ENCODE results near the gene RSRP1.

Gene RSRP1

GRCh38 chr1:25253911-25254310 is 6.7 kb upstream of the RSRP1 start:
- H3K4me1 ChIP-seq (ENCODE audit: insufficient read depth, poor library complexity, severe bottlenecking) = no peaks in the 10 kb centered on the region
- no peaks in the 10 kb centered on the region for H3K27me3 ChIP-seq (ENCODE audit: insufficient read depth, poor library complexity, severe bottlenecking)
- H3K27ac ChIP-seq (ENCODE audit: poor library complexity, severe bottlenecking) = no peak overlapping the region
- no peaks in the 10 kb centered on the region for H3K36me3 ChIP-seq (ENCODE audit: low read depth)
- ATAC-seq (ENCODE audit: low read depth) (peak; percentile 84), DNase-seq (ENCODE audit: low spot score) (no peak)
- H3K4me3 ChIP-seq (ENCODE audit: severe bottlenecking) = no peak overlapping the region
- TF ChIP-seq CTCF (IDR thresholded peaks at IDR 0.05; ENCODE audit: poor library complexity, severe bottlenecking) = no peak
- no peaks in the 10 kb centered on the region for H3K9me3 ChIP-seq (ENCODE audit: severe bottlenecking)

- Histone ChIP-seq H3K27ac (ENCODE audit: poor library complexity, severe bottlenecking) (peak overlapping the region; percentile 84), H3K36me3 (ENCODE audit: low read depth) (peaks cover 36% of the 10 kb centered on the region), H3K4me1 (ENCODE audit: insufficient read depth, poor library complexity, severe bottlenecking) (peaks cover 9% of the 10 kb centered on the region), H3K9me3 (ENCODE audit: severe bottlenecking) (no peaks in the 10 kb centered on the region), H3K4me3 (ENCODE audit: severe bottlenecking) (peak overlapping the region; percentile 73), H3K27me3 (ENCODE audit: insufficient read depth, poor library complexity, severe bottlenecking) (no peaks in the 10 kb centered on the region)
- DNase-seq (ENCODE audit: low spot score) (no peak), ATAC-seq (ENCODE audit: low read depth) (no peak)
- no peak for TF ChIP-seq CTCF (IDR thresholded peaks at IDR 0.05; ENCODE audit: poor library complexity, severe bottlenecking)
Observed at GRCh38 chr1:25247829-25248754, 838 bp upstream of the RSRP1 start.

GRCh38 chr1:25246600-25247023 is 642 bp downstream of the RSRP1 start:
- peak; percentile 65 for DNase-seq (ENCODE audit: low spot score)
- peak; percentile 4; the same call in 2 of the 3 replicates for ATAC-seq (ENCODE audit: low read depth)
- Histone ChIP-seq H3K36me3 (ENCODE audit: low read depth) (peaks cover 51% of the 10 kb centered on the region), H3K4me1 (ENCODE audit: insufficient read depth, poor library complexity, severe bottlenecking) (peaks cover 9% of the 10 kb centered on the region), H3K27me3 (ENCODE audit: insufficient read depth, poor library complexity, severe bottlenecking) (no peaks in the 10 kb centered on the region), H3K4me3 (ENCODE audit: severe bottlenecking) (peak overlapping the region; percentile 73), H3K27ac (ENCODE audit: poor library complexity, severe bottlenecking) (peak overlapping the region; percentile 84), H3K9me3 (ENCODE audit: severe bottlenecking) (no peaks in the 10 kb centered on the region)
- TF ChIP-seq CTCF (IDR thresholded peaks at IDR 0.05; ENCODE audit: poor library complexity, severe bottlenecking) = no peak

- ATAC-seq (ENCODE audit: low read depth) = no peak
- TF ChIP-seq CTCF (IDR thresholded peaks at IDR 0.05; ENCODE audit: poor library complexity, severe bottlenecking) = no peak
- no peaks in the 10 kb centered on the region for H3K9me3 ChIP-seq (ENCODE audit: severe bottlenecking)
- H3K27me3 ChIP-seq (ENCODE audit: insufficient read depth, poor library complexity, severe bottlenecking) = no peaks in the 10 kb centered on the region
- H3K27ac ChIP-seq (ENCODE audit: poor library complexity, severe bottlenecking) = peak overlapping the region; percentile 84
- peaks cover 9% of the 10 kb centered on the region for H3K4me1 ChIP-seq (ENCODE audit: insufficient read depth, poor library complexity, severe bottlenecking)
- H3K36me3 ChIP-seq (ENCODE audit: low read depth) = peaks cover 55% of the 10 kb centered on the region
- DNase-seq (ENCODE audit: low spot score) = no peak
- peak overlapping the region; percentile 73 for H3K4me3 ChIP-seq (ENCODE audit: severe bottlenecking)
Observed at GRCh38 chr1:25245809-25246599, 1.2 kb downstream of the RSRP1 start.

All from RWPE2 (cell line).